Muscle layer of colon (tissue), 2 donors: ENCODE results near the gene RILP.

Experiments used
- H3K27ac ChIP-seq: one replicate; pipeline ENCODE4 v1.7.0; 2013; ENCODE audit warnings: low read depth, mild to moderate bottlenecking, low read length, moderate library complexity
- H3K27me3 ChIP-seq, 2 donors: one replicate each; pipeline ENCODE4 v1.7.0; 2013; ENCODE audit warnings: low read length in 2 of 2, mild to moderate bottlenecking in 2 of 2; ENCODE audit not compliant: insufficient read depth in 2 of 2, control insufficient read depth in 1 of 2
- H3K36me3 ChIP-seq: one replicate; pipeline ENCODE4 v1.7.0; 2013; ENCODE audit warnings: mild to moderate bottlenecking, low read length; ENCODE audit not compliant: insufficient read depth
- H3K4me1 ChIP-seq: one replicate; pipeline ENCODE4 v1.7.0; 2013; ENCODE audit warnings: mild to moderate bottlenecking, low read length; ENCODE audit not compliant: insufficient read depth
- H3K4me3 ChIP-seq, 2 donors: one replicate each; pipeline ENCODE4 v1.7.0; 2013; ENCODE audit warnings: low read length in 2 of 2, low read depth in 1 of 2, mild to moderate bottlenecking in 1 of 2, moderate library complexity in 1 of 2
- H3K9ac ChIP-seq: one replicate; pipeline ENCODE4 v1.7.0; 2013; ENCODE audit warnings: low read length
- H3K9me3 ChIP-seq: one replicate; pipeline ENCODE4 v1.7.0; 2013; ENCODE audit warnings: mild to moderate bottlenecking, low read length
- donor health status: abdominal sarcoma.
- donor health status: Adenocarcinoma of cecum.

The RILP gene

DNA sequence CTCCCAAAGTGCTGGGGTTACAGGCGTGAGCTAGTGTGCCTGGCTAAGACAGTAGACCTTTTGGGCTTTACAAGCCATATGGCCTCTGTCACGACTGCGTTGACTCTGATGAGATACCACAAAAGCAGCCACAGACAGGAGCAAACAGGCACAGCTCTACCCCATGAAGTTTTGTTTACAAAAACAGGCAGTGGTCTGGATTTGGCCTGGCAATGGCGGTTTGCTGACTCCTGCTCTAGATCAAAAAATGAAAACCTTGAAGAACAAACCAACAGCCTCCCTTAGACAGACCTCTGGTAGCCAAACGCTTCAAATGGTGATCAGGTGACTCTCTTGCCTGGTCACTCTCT lies 41.7 kb downstream of the RILP start:
- no peak overlapping the region for H3K27ac ChIP-seq
- H3K4me3 ChIP-seq = no peak overlapping the region
- H3K9me3 ChIP-seq = no peaks in the 10 kb centered on the region
- no peaks in the 10 kb centered on the region for H3K36me3 ChIP-seq
- H3K9ac ChIP-seq = no peak overlapping the region
- H3K27me3 ChIP-seq = no peaks in the 10 kb centered on the region
- no peaks in the 10 kb centered on the region for H3K4me1 ChIP-seq

GRCh38 chr17:1606352-1606985 lies 43.2 kb downstream of the RILP start:
- no peaks in the 10 kb centered on the region for H3K36me3 ChIP-seq
- no peaks in the 10 kb centered on the region for H3K27me3 ChIP-seq
- no peaks in the 10 kb centered on the region for H3K4me1 ChIP-seq
- H3K4me3 ChIP-seq = no peak overlapping the region
- no peaks in the 10 kb centered on the region for H3K9me3 ChIP-seq
- H3K9ac ChIP-seq = no peak overlapping the region
- no peak overlapping the region for H3K27ac ChIP-seq

DNA sequence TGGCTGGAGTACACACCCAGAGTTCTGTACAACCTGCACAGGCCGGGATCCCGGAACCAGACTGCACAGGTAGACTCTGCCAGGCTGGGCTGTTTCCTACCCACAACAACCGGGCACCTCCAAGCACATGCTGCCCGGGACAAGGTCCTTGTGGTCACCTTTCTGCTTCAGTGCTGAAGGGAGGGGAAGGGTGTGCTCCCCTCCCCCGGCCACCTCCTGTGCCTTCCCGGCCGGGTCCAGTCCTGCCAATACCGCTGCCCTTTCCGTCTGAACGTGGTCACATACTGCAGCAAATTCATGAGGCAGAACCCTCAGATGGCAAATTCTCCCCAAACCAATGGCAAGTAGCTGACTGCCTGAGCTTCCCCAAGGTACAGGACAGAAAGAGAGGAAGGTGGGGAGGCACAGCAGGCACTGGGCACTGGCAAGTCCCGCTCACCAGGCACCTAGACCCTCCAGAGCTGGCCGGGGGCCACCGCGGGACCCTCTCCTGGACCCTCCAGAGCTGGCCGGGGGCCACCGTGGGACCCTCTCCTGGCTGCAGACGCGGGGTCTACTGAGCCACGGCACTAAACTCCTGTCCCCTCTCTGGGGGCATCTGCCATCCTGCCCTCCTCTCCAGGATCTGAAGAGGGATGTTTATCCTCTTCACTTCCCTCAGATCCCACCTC lies 43.9 kb downstream of the RILP start:
- Histone ChIP-seq H3K9me3 (no peaks in the 10 kb centered on the region), H3K27ac (no peak overlapping the region), H3K4me1 (no peaks in the 10 kb centered on the region), H3K9ac (no peak overlapping the region), H3K36me3 (no peaks in the 10 kb centered on the region), H3K27me3 (no peaks in the 10 kb centered on the region), H3K4me3 (no peak overlapping the region)

- H3K9ac ChIP-seq = no peak overlapping the region
- no peaks in the 10 kb centered on the region for H3K36me3 ChIP-seq
- no peak overlapping the region for H3K4me3 ChIP-seq
- no peaks in the 10 kb centered on the region for H3K27me3 ChIP-seq
- H3K27ac ChIP-seq = no peak overlapping the region
- H3K9me3 ChIP-seq = no peaks in the 10 kb centered on the region
- H3K4me1 ChIP-seq = no peaks in the 10 kb centered on the region
These were observed 44.7 kb downstream of the RILP start for GRCh38 chr17:1604831-1605528.

DNA sequence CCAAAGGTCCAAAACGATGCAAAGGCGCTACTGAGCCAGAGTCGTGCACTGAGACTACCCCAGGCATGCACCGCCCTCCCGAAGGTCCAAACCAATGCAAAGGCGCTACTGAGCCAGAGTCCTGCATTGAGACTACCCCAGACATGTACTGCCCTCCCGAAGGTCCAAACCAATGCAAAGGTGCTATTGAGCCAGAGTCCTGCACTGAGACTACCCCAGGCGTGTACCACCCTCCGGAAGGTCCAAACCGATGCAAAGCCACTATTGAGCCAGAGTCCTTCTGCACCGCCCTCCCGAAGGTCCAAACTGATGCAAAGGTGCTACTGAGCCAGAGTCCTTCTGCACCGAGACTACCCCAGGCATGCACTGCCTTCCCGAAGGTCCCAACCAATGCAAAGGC lies 48.1 kb downstream of the RILP start:
- Histone ChIP-seq H3K27ac (no peak overlapping the region), H3K9ac (no peak overlapping the region), H3K36me3 (no peaks in the 10 kb centered on the region), H3K27me3 (no peaks in the 10 kb centered on the region), H3K4me1 (no peaks in the 10 kb centered on the region), H3K4me3 (no peak overlapping the region), H3K9me3 (no peaks in the 10 kb centered on the region)

- Histone ChIP-seq H3K4me1 (no peaks in the 10 kb centered on the region), H3K36me3 (no peaks in the 10 kb centered on the region), H3K4me3 (no peak overlapping the region), H3K27me3 (no peaks in the 10 kb centered on the region), H3K9me3 (no peaks in the 10 kb centered on the region), H3K27ac (no peak overlapping the region), H3K9ac (no peak overlapping the region)
These were observed 51.1 kb downstream of the RILP start for GRCh38 chr17:1598399-1599095.

DNA sequence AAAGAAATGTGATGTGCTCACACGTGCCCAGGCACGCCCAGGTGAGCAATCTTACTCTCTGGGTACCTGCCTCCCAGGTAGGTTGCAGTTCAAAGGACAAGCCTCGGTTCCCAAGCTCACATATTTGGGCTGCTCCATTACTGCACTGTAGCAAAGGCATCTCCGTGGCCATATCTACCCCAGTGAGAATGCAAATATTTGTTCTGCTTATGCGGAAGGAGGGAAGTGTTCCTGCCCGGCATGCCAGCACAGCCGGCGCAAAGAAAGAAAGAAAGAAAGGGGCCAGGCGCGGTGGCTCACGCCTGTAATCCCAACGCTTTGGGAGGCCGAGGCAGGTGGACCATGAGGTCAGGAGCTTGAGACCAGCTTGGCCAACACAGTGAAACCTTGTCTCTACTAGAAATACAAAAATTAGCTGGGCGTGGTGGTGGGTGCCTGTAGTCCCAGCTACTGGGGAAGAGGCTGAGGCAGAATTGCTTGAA lies 51.8 kb downstream of the RILP start:
- no peaks in the 10 kb centered on the region for H3K36me3 ChIP-seq
- H3K27me3 ChIP-seq = no peaks in the 10 kb centered on the region
- H3K4me3 ChIP-seq = no peak overlapping the region
- no peaks in the 10 kb centered on the region for H3K4me1 ChIP-seq
- H3K9ac ChIP-seq = no peak overlapping the region
- H3K9me3 ChIP-seq = no peaks in the 10 kb centered on the region
- H3K27ac ChIP-seq = no peak overlapping the region
